ENCODE measurements around the gene CACNA1B. TPM values are rescaled to one million over a fixed set of nuclear protein-coding genes. Genes with fewer than 3 reads are reported as not detected.

Gene CACNA1B
- total RNA-seq, 6 experiments from 2014 or later = not detected

- Mint-ChIP-seq H3K4me3 (no peak overlapping the region), H3K27ac (no peak overlapping the region), H3K27me3 (ENCODE audit: insufficient read depth) (peaks cover 6% of the 10 kb centered on the region), H3K36me3 (ENCODE audit: low read depth) (peaks cover 14% of the 10 kb centered on the region), H3K9me3 (peaks cover 74% of the 10 kb centered on the region), H3K4me1 (ENCODE audit: low read depth) (no peaks in the 10 kb centered on the region)
- TF ChIP-seq, protein P1, sequence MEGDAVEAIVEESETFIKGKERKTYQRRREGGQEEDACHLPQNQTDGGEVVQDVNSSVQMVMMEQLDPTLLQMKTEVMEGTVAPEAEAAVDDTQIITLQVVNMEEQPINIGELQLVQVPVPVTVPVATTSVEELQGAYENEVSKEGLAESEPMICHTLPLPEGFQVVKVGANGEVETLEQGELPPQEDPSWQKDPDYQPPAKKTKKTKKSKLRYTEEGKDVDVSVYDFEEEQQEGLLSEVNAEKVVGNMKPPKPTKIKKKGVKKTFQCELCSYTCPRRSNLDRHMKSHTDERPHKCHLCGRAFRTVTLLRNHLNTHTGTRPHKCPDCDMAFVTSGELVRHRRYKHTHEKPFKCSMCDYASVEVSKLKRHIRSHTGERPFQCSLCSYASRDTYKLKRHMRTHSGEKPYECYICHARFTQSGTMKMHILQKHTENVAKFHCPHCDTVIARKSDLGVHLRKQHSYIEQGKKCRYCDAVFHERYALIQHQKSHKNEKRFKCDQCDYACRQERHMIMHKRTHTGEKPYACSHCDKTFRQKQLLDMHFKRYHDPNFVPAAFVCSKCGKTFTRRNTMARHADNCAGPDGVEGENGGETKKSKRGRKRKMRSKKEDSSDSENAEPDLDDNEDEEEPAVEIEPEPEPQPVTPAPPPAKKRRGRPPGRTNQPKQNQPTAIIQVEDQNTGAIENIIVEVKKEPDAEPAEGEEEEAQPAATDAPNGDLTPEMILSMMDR (IDR thresholded peaks at IDR 0.05) = no peak
- no peak for DNase-seq
Measured at GRCh38 chr9:138102246-138103051, 224.9 kb downstream of the CACNA1B start.

DNA sequence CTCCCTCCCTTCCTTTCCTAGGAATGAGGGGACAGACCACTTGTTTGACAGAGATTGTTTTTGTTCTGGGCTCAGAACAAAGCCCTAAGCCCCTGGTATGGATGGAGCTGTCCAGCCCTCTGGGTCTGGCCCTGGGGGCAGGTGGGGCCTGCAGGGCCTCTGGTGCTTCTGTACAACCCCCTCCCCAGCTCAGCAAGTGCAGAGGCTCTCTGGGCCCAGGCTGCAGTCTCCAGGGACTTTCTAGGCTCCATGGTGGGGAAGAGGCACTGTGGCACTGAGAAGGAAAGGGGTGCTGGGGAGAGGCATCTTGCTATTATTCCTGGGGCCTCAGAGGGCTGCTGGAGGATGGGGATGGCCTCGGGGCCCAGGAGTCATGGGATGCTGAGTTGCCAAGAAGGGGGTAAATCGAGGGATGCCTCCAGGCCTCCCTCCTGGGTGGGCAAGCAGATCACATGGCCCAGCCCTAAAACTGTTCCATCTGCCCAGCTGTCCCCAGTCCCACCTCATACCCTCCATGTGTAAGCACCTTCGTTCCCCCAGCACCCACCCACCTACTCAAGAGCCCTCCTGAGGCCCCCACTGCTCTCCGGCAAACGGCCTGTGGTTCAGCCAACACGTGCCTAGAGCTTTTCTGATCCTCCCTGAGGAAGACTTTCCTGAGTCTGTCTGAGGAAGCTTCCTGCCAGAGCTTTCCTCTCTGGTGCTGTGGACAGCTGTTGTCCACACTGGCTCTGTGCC, 225.7 kb downstream of the CACNA1B start:
- H3K4me3 Mint-ChIP-seq = no peak overlapping the region
- H3K27ac Mint-ChIP-seq = no peak overlapping the region
- DNase-seq = no peak
- H3K36me3 Mint-ChIP-seq (ENCODE audit: low read depth) = peaks cover 15% of the 10 kb centered on the region
- no peaks in the 10 kb centered on the region for H3K4me1 Mint-ChIP-seq (ENCODE audit: low read depth)
- H3K9me3 Mint-ChIP-seq = peaks cover 73% of the 10 kb centered on the region
- TF ChIP-seq, protein P1 (IDR thresholded peaks at IDR 0.05) = no peak
- H3K27me3 Mint-ChIP-seq (ENCODE audit: insufficient read depth) = peaks cover 6% of the 10 kb centered on the region

DNA sequence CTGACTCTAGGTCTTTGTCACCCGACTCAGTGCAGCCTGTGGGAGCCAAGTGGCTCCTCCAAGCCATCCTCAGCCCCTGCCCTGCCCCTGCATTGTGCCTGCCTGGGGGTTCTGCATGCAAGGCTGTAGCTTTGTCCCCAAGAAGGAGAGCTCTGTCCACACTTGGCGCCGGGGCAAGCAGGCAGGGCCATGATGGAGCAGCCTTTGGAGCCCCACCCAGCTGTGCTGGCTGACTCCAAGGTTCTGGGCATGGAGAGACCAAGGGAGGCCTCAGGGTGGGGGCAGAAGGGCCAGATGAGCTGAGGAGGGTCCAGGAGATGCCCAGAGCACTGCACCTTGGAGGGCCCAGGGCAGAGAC, 226.2 kb downstream of the CACNA1B start:
- DNase-seq = no peak
- Mint-ChIP-seq H3K36me3 (ENCODE audit: low read depth) (peaks cover 15% of the 10 kb centered on the region), H3K27ac (no peak overlapping the region), H3K4me3 (no peak overlapping the region), H3K4me1 (ENCODE audit: low read depth) (no peaks in the 10 kb centered on the region), H3K27me3 (ENCODE audit: insufficient read depth) (peaks cover 6% of the 10 kb centered on the region), H3K9me3 (peaks cover 69% of the 10 kb centered on the region)
- TF ChIP-seq, protein P1 (IDR thresholded peaks at IDR 0.05) = no peak

- DNase-seq = no peak
- Mint-ChIP-seq H3K4me1 (ENCODE audit: low read depth) (no peaks in the 10 kb centered on the region), H3K36me3 (ENCODE audit: low read depth) (peaks cover 15% of the 10 kb centered on the region), H3K9me3 (peaks cover 69% of the 10 kb centered on the region), H3K4me3 (no peak overlapping the region), H3K27me3 (ENCODE audit: insufficient read depth) (peaks cover 4% of the 10 kb centered on the region), H3K27ac (no peak overlapping the region)
- TF ChIP-seq, protein P1 (IDR thresholded peaks at IDR 0.05) = no peak
Measured at GRCh38 chr9:138104251-138105122, 226.9 kb downstream of the CACNA1B start.

GRCh38 chr9:138105123-138105415, 227.5 kb downstream of the CACNA1B start:
- no peak for DNase-seq
- Mint-ChIP-seq H3K9me3 (peaks cover 66% of the 10 kb centered on the region), H3K27me3 (ENCODE audit: insufficient read depth) (peaks cover 4% of the 10 kb centered on the region; the same call in 1 of the 2 replicates), H3K4me1 (ENCODE audit: low read depth) (no peaks in the 10 kb centered on the region), H3K4me3 (no peak overlapping the region), H3K27ac (no peak overlapping the region), H3K36me3 (ENCODE audit: low read depth) (peaks cover 15% of the 10 kb centered on the region)
- TF ChIP-seq, protein P1 (IDR thresholded peaks at IDR 0.05) = no peak

Data from HFFc6 (cell line).